ENCODE data around the gene RICTOR.
A peak's percentile ranks its signal among the peaks of the same experiment; 100 is the strongest.

DNA sequence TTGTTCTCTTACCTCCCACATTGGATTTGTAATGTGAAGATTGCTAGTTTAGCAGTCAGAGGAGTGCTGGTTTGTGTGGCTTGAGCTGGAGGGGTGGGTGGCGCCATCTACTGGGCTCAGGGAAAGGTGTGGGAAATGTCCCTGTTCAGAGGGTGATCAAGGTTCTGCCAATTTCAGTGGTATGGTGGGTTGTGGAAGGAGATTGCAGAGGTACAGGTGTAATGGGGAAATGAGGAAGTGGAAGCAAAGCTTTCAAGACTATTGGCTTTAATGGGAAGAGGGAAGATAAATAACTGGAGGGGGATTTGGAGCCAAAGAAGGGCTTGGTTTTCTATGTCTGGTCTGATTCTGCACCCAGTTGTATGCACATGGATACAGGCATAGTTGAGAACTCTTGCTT is 152.0 kb downstream of the RICTOR start:
- TF ChIP-seq, protein P1, sequence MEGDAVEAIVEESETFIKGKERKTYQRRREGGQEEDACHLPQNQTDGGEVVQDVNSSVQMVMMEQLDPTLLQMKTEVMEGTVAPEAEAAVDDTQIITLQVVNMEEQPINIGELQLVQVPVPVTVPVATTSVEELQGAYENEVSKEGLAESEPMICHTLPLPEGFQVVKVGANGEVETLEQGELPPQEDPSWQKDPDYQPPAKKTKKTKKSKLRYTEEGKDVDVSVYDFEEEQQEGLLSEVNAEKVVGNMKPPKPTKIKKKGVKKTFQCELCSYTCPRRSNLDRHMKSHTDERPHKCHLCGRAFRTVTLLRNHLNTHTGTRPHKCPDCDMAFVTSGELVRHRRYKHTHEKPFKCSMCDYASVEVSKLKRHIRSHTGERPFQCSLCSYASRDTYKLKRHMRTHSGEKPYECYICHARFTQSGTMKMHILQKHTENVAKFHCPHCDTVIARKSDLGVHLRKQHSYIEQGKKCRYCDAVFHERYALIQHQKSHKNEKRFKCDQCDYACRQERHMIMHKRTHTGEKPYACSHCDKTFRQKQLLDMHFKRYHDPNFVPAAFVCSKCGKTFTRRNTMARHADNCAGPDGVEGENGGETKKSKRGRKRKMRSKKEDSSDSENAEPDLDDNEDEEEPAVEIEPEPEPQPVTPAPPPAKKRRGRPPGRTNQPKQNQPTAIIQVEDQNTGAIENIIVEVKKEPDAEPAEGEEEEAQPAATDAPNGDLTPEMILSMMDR (IDR thresholded peaks at IDR 0.05; ENCODE audit: extremely low read depth in 1 of 2, insufficient read depth in 1 of 2, low read depth in 1 of 2, low read length in 2 of 2): peak; percentile 87 to 88
- TF ChIP-seq POLR2A (IDR thresholded peaks at IDR 0.05; ENCODE audit: low read depth, low read length): no peak
